Measurements from ENCODE around the gene SRGAP1.

- TF ChIP-seq CTCF (IDR thresholded peaks at IDR 0.05) (no peak), POLR2A (IDR thresholded peaks at IDR 0.05) (no peak)
These were observed 280.2 kb downstream of the SRGAP1 start for GRCh38 chr12:64124511-64125197.
